K562 (cell line): Measurements from ENCODE around the gene QKI. TPM values are rescaled to one million over a fixed set of nuclear protein-coding genes. Genes with fewer than 3 reads are reported as not detected.

Experiments
- BCOR ChIP-seq: fragments of 450-650 bp; IDR thresholded peaks from 2 replicates; pipeline ENCODE4 v1.6.1; 2016
- BHLHE40 ChIP-seq: IDR thresholded peaks from 2 replicates; pipeline ENCODE4 v1.6.1; 2011; ENCODE audit warnings: low read length, improper control_type of control experiment
- BRCA1 ChIP-seq, 2 experiments: fragments of 450-650 bp in 1 of 2; sonication (generic) in 1 of 2; formaldehyde crosslinking in 1 of 2; IDR thresholded peaks; 2 replicates each; pipeline versions ENCODE4 v1.5.0 to v1.6.1; 2017 to 2020; ENCODE audit warnings: mild to moderate bottlenecking in 1 of 2, missing genetic modification reagents in 1 of 2
- ETV1 ChIP-seq: fragments of 450-650 bp; conservative IDR thresholded peaks from 2 replicates; pipeline ENCODE4 v1.6.1; 2016; ENCODE audit warnings: missing genetic modification characterization, control low read depth, low read depth, missing compliant biosample characterization
- ETV5 ChIP-seq: sonication (generic); formaldehyde crosslinking; IDR thresholded peaks from 2 replicates; pipeline ENCODE4 v1.4.0; 2020; ENCODE audit warnings: low read depth, mild to moderate bottlenecking, missing genetic modification reagents
- FOXJ2 ChIP-seq: fragments of 200-800 bp; sonication (Bioruptor generic); IDR thresholded peaks from 2 replicates; pipeline ENCODE4 v1.6.1; 2016; ENCODE audit warnings: missing genetic modification characterization, missing compliant biosample characterization
- HDAC3 ChIP-seq: fragments of 450-650 bp; IDR thresholded peaks from 2 replicates; pipeline ENCODE4 v1.6.1; 2018; ENCODE audit warnings: borderline replicate concordance, mild to moderate bottlenecking, moderate library complexity; ENCODE audit not compliant: partially characterized antibody
- MCM5 ChIP-seq: fragments of 450-650 bp; IDR thresholded peaks from 2 replicates; pipeline ENCODE4 v1.6.1; 2016; ENCODE audit warnings: low read depth
- NEUROD1 ChIP-seq: fragments of 150-350 bp; IDR thresholded peaks from 2 replicates; pipeline ENCODE4 v1.6.1; 2014; ENCODE audit warnings: borderline replicate concordance, low read length, low read depth; ENCODE audit not compliant: partially characterized antibody
- NR3C1 ChIP-seq: sonication (generic); formaldehyde crosslinking; IDR thresholded peaks from 2 replicates; pipeline ENCODE4 v1.8.1; 2022; ENCODE audit warnings: missing genetic modification reagents
- POLR2A ChIP-seq: fragments of 450-650 bp; conservative IDR thresholded peaks from 2 replicates; pipeline ENCODE4 v1.6.1; 2016
- POLR2AphosphoS2 ChIP-seq: IDR thresholded peaks from 2 replicates; pipeline ENCODE4 v1.6.1; 2012; ENCODE audit warnings: low read length, improper control_type of control experiment
- SAFB ChIP-seq: fragments of 200-400 bp; formaldehyde crosslinking; IDR thresholded peaks from 2 replicates; pipeline ENCODE4 v1.6.1; 2017; ENCODE audit warnings: low read depth, low read length, borderline replicate concordance
- TCF7L2 ChIP-seq: fragments of 150-350 bp; IDR thresholded peaks from 2 replicates; pipeline ENCODE4 v1.6.1; 2016; ENCODE audit warnings: low read depth, mild to moderate bottlenecking, low read length, moderate library complexity
- ZFP1 ChIP-seq: fragments of 450-650 bp; formaldehyde crosslinking; IDR thresholded peaks from 2 replicates; pipeline ENCODE4 v1.4.0; 2020; ENCODE audit warnings: mild to moderate bottlenecking, mixed read lengths
- ZFP30 ChIP-seq: fragments of 250-450 bp; sonication (Bioruptor Pico); IDR thresholded peaks from 2 replicates; pipeline ENCODE4 v1.8.0; 2022; ENCODE audit warnings: moderate library complexity, mild to moderate bottlenecking, inconsistent platforms, borderline replicate concordance
- ZNF263 ChIP-seq: sonication (generic); formaldehyde crosslinking; IDR thresholded peaks from 2 replicates; pipeline ENCODE4 v1.8.0; 2022; ENCODE audit warnings: mild to moderate bottlenecking, missing genetic modification reagents, borderline replicate concordance
- ZNF354B ChIP-seq: fragments of 250-450 bp; sonication (Bioruptor Pico); IDR thresholded peaks from 2 replicates; pipeline ENCODE4 v1.4.0; 2020
- ZNF79 ChIP-seq: fragments of 250-450 bp; sonication (Bioruptor Pico); IDR thresholded peaks from 2 replicates; pipeline ENCODE4 v1.4.0; 2020; ENCODE audit warnings: low read depth, mild to moderate bottlenecking, moderate library complexity
- ZSCAN29 ChIP-seq: fragments of 450-650 bp; IDR thresholded peaks from 2 replicates; pipeline ENCODE4 v1.6.1; 2017
- ZZZ3 ChIP-seq: fragments of 450-650 bp; IDR thresholded peaks from 2 replicates; pipeline ENCODE4 v1.6.1; 2016; ENCODE audit warnings: antibody characterized with exemption, mild to moderate bottlenecking, moderate library complexity
- polyA plus RNA-seq, 8 experiments: library from polyadenylated mRNA; depleted of rRNA in 4 of 8; stranded (reverse) in 5 of 8; unstranded in 3 of 8; fragments of >200 nt; fragmentation: Nextera tagmentation in 2 of 8; fragmentation: Illumina TruSeq in 1 of 8; extraction: Ambion mirVana in 2 of 8; extraction: Trizol in 1 of 8; gene quantifications; 2 replicates each; pipeline versions ENCODE4 v1.2.1 to v1.2.3, GENCODE V29; 2011 to 2014; ENCODE audit warnings: inconsistent platforms in 1 of 8, missing spikeins in 1 of 8
- total RNA-seq, 7 experiments: library from RNA; depleted of rRNA in 6 of 7; stranded (reverse); fragments of >200 nt in 6 of 7; fragmentation: Illumina TruSeq in 2 of 7; extraction: Trizol in 2 of 7; gene quantifications; 2 replicates each; pipeline versions ENCODE4 v1.2.1 to v1.2.3, GENCODE V29; 2011 to 2021; ENCODE audit warnings: low replicate concordance in 1 of 7
- TF ChIP-seq, protein P1 (sequence below): fragments of 450-650 bp; IDR thresholded peaks from 2 replicates; pipeline ENCODE4 v1.6.1; 2016; ENCODE audit warnings: mild to moderate bottlenecking
- TF ChIP-seq, protein P2 (sequence below): fragments of 200-800 bp; sonication (Bioruptor generic); IDR thresholded peaks from 2 replicates; pipeline ENCODE4 v1.6.1; 2017; ENCODE audit warnings: missing genetic modification characterization, missing compliant biosample characterization
- TF ChIP-seq, protein P3 (sequence below): conservative IDR thresholded peaks from 2 replicates; pipeline ENCODE4 v1.6.1; 2011; ENCODE audit warnings: low read depth, mild to moderate bottlenecking, low read length; ENCODE audit not compliant: control insufficient read depth
- TF ChIP-seq, protein P4 (sequence below): fragments of 250-450 bp; sonication (Bioruptor Pico); IDR thresholded peaks from 2 replicates; pipeline ENCODE4 v1.5.0; 2021

The QKI gene
- total and polyA plus RNA-seq, 9 of the 15 experiments (the other 6 are each of a cell fraction or from before 2014, with no cell fraction given), result 20.4 to 215 (median 123) TPM

DNA sequence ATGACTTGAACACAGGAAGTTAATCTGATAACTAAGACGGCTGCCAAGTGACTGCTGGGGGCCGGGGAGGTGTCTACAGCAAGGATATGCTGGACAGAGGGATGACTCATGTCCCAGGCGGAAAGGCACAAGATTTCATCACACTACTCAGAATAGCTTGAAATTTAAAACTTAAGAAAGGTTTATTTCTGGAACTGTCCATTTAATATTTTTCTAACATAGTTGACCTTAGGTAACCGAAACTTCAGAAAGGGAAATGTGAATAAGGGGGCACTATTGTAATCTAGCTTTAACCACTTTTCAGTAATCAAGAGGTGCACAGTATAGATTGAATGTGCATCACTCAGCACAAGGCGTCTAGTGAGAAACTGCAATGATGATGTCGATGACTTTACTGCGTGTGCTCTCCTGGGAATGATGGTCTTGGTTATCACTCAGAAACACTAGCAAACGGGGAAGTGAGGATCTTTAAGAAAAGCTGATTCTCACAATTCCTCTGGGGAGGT lies 171.5 kb downstream of the QKI start (continued):
- TF ChIP-seq NR3C1 (CRISPR knock-in tag) (no peak), ETV5 (peak; percentile 77), BCOR (no peak), BRCA1 (IDR thresholded peaks at IDR 0.05) (no peak), BRCA1 (CRISPR knock-in tag; IDR thresholded peaks at IDR 0.05) (no peak), ZZZ3 (no peak), FOXJ2 (tag) (no peak), SAFB (no peak), TCF7L2 (no peak), ZNF354B (no peak), POLR2AphosphoS2 (no peak), NEUROD1 (no peak), BHLHE40 (peak; percentile 42; the same call in 1 of the 2 replicates), HDAC3 (peak; percentile 42), ZNF263 (CRISPR knock-in tag) (no peak), POLR2A (no peak), ZFP30 (CRISPR knock-in tag) (no peak), ZSCAN29 (no peak), ETV1 (tag) (peak; percentile 82), MCM5 (no peak), ZFP1 (CRISPR knock-in tag) (no peak), ZNF79 (CRISPR knock-in tag) (no peak)
- TF ChIP-seq, protein P1, sequence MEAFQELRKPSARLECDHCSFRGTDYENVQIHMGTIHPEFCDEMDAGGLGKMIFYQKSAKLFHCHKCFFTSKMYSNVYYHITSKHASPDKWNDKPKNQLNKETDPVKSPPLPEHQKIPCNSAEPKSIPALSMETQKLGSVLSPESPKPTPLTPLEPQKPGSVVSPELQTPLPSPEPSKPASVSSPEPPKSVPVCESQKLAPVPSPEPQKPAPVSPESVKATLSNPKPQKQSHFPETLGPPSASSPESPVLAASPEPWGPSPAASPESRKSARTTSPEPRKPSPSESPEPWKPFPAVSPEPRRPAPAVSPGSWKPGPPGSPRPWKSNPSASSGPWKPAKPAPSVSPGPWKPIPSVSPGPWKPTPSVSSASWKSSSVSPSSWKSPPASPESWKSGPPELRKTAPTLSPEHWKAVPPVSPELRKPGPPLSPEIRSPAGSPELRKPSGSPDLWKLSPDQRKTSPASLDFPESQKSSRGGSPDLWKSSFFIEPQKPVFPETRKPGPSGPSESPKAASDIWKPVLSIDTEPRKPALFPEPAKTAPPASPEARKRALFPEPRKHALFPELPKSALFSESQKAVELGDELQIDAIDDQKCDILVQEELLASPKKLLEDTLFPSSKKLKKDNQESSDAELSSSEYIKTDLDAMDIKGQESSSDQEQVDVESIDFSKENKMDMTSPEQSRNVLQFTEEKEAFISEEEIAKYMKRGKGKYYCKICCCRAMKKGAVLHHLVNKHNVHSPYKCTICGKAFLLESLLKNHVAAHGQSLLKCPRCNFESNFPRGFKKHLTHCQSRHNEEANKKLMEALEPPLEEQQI, result 0 out of 2 replicates have a peak, but pooled peaks have one; percentile 42
- TF ChIP-seq, protein P2, sequence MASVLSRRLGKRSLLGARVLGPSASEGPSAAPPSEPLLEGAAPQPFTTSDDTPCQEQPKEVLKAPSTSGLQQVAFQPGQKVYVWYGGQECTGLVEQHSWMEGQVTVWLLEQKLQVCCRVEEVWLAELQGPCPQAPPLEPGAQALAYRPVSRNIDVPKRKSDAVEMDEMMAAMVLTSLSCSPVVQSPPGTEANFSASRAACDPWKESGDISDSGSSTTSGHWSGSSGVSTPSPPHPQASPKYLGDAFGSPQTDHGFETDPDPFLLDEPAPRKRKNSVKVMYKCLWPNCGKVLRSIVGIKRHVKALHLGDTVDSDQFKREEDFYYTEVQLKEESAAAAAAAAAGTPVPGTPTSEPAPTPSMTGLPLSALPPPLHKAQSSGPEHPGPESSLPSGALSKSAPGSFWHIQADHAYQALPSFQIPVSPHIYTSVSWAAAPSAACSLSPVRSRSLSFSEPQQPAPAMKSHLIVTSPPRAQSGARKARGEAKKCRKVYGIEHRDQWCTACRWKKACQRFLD (CRISPR knock-in tag), result peak; percentile 79; the same call in 1 of the 2 replicates
- TF ChIP-seq, protein P3, sequence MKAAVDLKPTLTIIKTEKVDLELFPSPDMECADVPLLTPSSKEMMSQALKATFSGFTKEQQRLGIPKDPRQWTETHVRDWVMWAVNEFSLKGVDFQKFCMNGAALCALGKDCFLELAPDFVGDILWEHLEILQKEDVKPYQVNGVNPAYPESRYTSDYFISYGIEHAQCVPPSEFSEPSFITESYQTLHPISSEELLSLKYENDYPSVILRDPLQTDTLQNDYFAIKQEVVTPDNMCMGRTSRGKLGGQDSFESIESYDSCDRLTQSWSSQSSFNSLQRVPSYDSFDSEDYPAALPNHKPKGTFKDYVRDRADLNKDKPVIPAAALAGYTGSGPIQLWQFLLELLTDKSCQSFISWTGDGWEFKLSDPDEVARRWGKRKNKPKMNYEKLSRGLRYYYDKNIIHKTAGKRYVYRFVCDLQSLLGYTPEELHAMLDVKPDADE, result no peak
- TF ChIP-seq, protein P4, sequence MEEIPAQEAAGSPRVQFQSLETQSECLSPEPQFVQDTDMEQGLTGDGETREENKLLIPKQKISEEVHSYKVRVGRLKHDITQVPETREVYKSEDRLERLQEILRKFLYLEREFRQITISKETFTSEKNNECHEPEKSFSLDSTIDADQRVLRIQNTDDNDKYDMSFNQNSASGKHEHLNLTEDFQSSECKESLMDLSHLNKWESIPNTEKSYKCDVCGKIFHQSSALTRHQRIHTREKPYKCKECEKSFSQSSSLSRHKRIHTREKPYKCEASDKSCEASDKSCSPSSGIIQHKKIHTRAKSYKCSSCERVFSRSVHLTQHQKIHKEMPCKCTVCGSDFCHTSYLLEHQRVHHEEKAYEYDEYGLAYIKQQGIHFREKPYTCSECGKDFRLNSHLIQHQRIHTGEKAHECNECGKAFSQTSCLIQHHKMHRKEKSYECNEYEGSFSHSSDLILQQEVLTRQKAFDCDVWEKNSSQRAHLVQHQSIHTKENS (CRISPR knock-in tag), result no peak
